Nucleus accumbens (tissue), 56 donors: Measurements from ENCODE around the gene CALML4.
"Not testable (repeated sequence)": the region's sequence is repeated elsewhere in the genome, so short reads cannot be mapped to it uniquely, and the experiment has no call there.

Experiments
- DNase-seq, 56 donors: peaks; one replicate each; lab custom pipeline; 2025; lab: John Stamatoyannopoulos, UW

CALML4 gene

GRCh38 chr15:68196445-68197169, 8.5 kb downstream of the CALML4 start:
- DNase-seq: no peak

- DNase-seq: no peak
Measured at GRCh38 chr15:68195336-68196112, 9.6 kb downstream of the CALML4 start.

- DNase-seq: peak in 11 of 56 donors; percentile 12 to 59 (median 30)
Measured at GRCh38 chr15:68192804-68193486, 12.2 kb downstream of the CALML4 start.

GRCh38 chr15:68192117-68192516, 13.0 kb downstream of the CALML4 start:
- no peak for DNase-seq

GRCh38 chr15:68191555-68191954, 13.6 kb downstream of the CALML4 start:
- DNase-seq: no peak

GRCh38 chr15:68190048-68190447, 15.1 kb downstream of the CALML4 start:
- DNase-seq: no peak

GRCh38 chr15:68188647-68189046, 16.5 kb downstream of the CALML4 start:
- no peak for DNase-seq

- peak in 32 of 56 donors; percentile 13 to 65 (median 42) for DNase-seq
Measured at GRCh38 chr15:68187559-68187958, 17.6 kb downstream of the CALML4 start.

GRCh38 chr15:68186671-68187397, 18.3 kb downstream of the CALML4 start:
- no peak for DNase-seq

- no peak for DNase-seq
Measured at GRCh38 chr15:68184616-68185480, 20.3 kb downstream of the CALML4 start.

- DNase-seq: no peak
Measured at GRCh38 chr15:68183616-68184315, 21.4 kb downstream of the CALML4 start.

- no peak for DNase-seq
Measured at GRCh38 chr15:68177742-68178141, 27.4 kb downstream of the CALML4 start.

- DNase-seq: no peak
Measured at GRCh38 chr15:68176601-68177000, 28.5 kb downstream of the CALML4 start.

GRCh38 chr15:68175526-68175925, 29.6 kb downstream of the CALML4 start:
- no peak for DNase-seq

GRCh38 chr15:68173119-68173518, 32.0 kb downstream of the CALML4 start:
- no peak for DNase-seq

GRCh38 chr15:68172037-68172436, 33.1 kb downstream of the CALML4 start:
- not testable (repeated sequence) for DNase-seq

GRCh38 chr15:68166847-68167246, 38.3 kb downstream of the CALML4 start:
- DNase-seq: no peak

- DNase-seq: no peak
Measured at GRCh38 chr15:68163191-68163590, 41.9 kb downstream of the CALML4 start.

GRCh38 chr15:68158046-68158628, 47.0 kb downstream of the CALML4 start:
- no peak for DNase-seq
